Pancreas (tissue), 10 donors: ENCODE results near the gene APLP2. TPM values are rescaled to one million over a fixed set of nuclear protein-coding genes. Genes with fewer than 3 reads are reported as not detected.

Experiments
- ATAC-seq, 4 donors: fragments of 200-7000 bp; cut with Tn5 transposase; one replicate each; pipeline versions ENCODE4 v1.8.0 to v1.9.1; 2020; ENCODE audit warnings: mild to moderate bottlenecking in 4 of 4, moderate library complexity in 4 of 4
- DNase-seq, 6 donors: peaks; one replicate each; pipeline ENCODE4 v3.0.0-alpha.2; 2020
- FAIRE-seq: peaks from 2 replicates; lab custom pipeline; 2012; peaks lifted over from hg19 to GRCh38; lab: Jason Lieb, UNC
- H3K27ac ChIP-seq, 4 donors: fragments of 200-600 bp; sonication (generic); 1 replicate in 3 of 4; 2 replicates in 1 of 4; pipeline versions ENCODE4 v1.5.0 to v1.8.0; 2020
- H3K27me3 ChIP-seq, 4 donors: fragments of 200-600 bp; one replicate each; pipeline ENCODE4 v1.8.0; 2021
- H3K36me3 ChIP-seq, 3 donors: fragments of 200-600 bp; sonication (generic) in 1 of 3; one replicate each; pipeline versions ENCODE4 v1.5.0 to v1.8.0; 2020 to 2021
- H3K4me1 ChIP-seq, 3 donors: fragments of 200-600 bp; one replicate each; pipeline ENCODE4 v1.8.0; 2021
- H3K4me3 ChIP-seq, 4 donors: fragments of 200-600 bp; sonication (generic) in 2 of 4; one replicate each; pipeline versions ENCODE4 v1.5.0 to v1.8.0; 2020 to 2021
- H3K9me3 ChIP-seq, 4 donors: fragments of 200-600 bp; one replicate each; pipeline ENCODE4 v1.8.0; 2021
- CTCF ChIP-seq, 4 donors: fragments of 200-600 bp; sonication (generic) in 3 of 4; IDR thresholded peaks; one replicate each; pipeline versions ENCODE4 v1.5.0 to v1.8.0; 2021; ENCODE audit warnings: antibody characterized with exemption in 4 of 4
- WGBS, 2 donors: extraction: QIAGEN DNeasy Blood & Tissue Kit; methylation state at CpG; one replicate each; pipeline ENCODE4 v1.1.7; 2013; 5-methylcytosine and 5-hydroxymethylcytosine counted together
- intact Hi-C, 3 donors: fragments of 100-400 bp; cut with DNase I; formaldehyde crosslinking; loops; one replicate each; pipeline versions ENCODE4 v1.11.1 to v1.14.2; 2022
- polyA plus RNA-seq, 2 donors: library from polyadenylated mRNA; stranded (reverse); fragments of 200-250 nt; gene quantifications; one replicate each; pipeline ENCODE4 v1.2.3, GENCODE V29; 2013
- total RNA-seq, 6 donors: library from RNA; stranded (reverse); fragmentation: NEBNext Ultra II Directional in 4 of 6; extraction: Animal tissue kit (Norgen Biotek cat#: 25700) in 4 of 6; gene quantifications; one replicate each; pipeline versions ENCODE4 v1.2.1 to v1.2.4, GENCODE V29; 2021 to 2023
- donor health status: healthy with polysubstance abuse.
- donor health status: DM: no; HTN: no; CAD: no; lungs with moderate emphysema.
- donor health status: DM: no; HTN: no; CAD: no.
- donor health status: control.
- donor health status: control.
- donor health status: Bipolar disorder and iron deficiency.
- donor health status: DM: yes; HTN: yes; CAD: no.
- donor health status: DM: no; HTN: no; CAD: no.
- donor health status: DM: no; HTN: no; CAD: no.
- donor health status: DM: yes; HTN: yes; CAD: no.

APLP2 gene
- total and polyA plus RNA-seq, 8 donors = 45.3 to 171 (median 101) TPM

- H3K27me3 ChIP-seq = no peaks in the 10 kb centered on the region
- ATAC-seq = no peak
- H3K4me3 ChIP-seq = no peak overlapping the region
- FAIRE-seq = no peak
- no peak overlapping the region for H3K27ac ChIP-seq
- no peak for TF ChIP-seq CTCF (IDR thresholded peaks at IDR 0.05)
- H3K4me1 ChIP-seq = no peaks in the 10 kb centered on the region
- H3K9me3 ChIP-seq = no peaks in the 10 kb centered on the region
- intact Hi-C loops = no loop called here
- DNase-seq = no peak
- WGBS, 2 donors = 61 to 79% methylated on average over 1 of the region's 1 CpG
- no peaks in the 10 kb centered on the region for H3K36me3 ChIP-seq
Observed at GRCh38 chr11:130024361-130024760, 45.3 kb upstream of the APLP2 start.

- no peaks in the 10 kb centered on the region for H3K27me3 ChIP-seq
- no peaks in the 10 kb centered on the region for H3K4me1 ChIP-seq
- FAIRE-seq (no peak), DNase-seq (no peak), ATAC-seq (no peak)
- 65 to 70% methylated on average over 1 of the region's 1 CpG for WGBS, 2 donors
- intact Hi-C loops = no loop called here
- H3K27ac ChIP-seq = no peak overlapping the region
- no peaks in the 10 kb centered on the region for H3K9me3 ChIP-seq
- TF ChIP-seq CTCF (IDR thresholded peaks at IDR 0.05) = no peak
- no peaks in the 10 kb centered on the region for H3K36me3 ChIP-seq
- H3K4me3 ChIP-seq = no peak overlapping the region
Observed at GRCh38 chr11:130025371-130025770, 44.3 kb upstream of the APLP2 start.

GRCh38 chr11:130029137-130029536 is 40.6 kb upstream of the APLP2 start:
- H3K4me1 ChIP-seq = no peaks in the 10 kb centered on the region
- no peaks in the 10 kb centered on the region for H3K27me3 ChIP-seq
- H3K4me3 ChIP-seq = no peak overlapping the region
- ATAC-seq = no peak
- TF ChIP-seq CTCF (IDR thresholded peaks at IDR 0.05) = no peak
- 51 to 53% methylated on average over 3 of the region's 3 CpGs for WGBS, 2 donors
- DNase-seq = no peak
- intact Hi-C loops = no loop called here
- no peaks in the 10 kb centered on the region for H3K9me3 ChIP-seq
- no peaks in the 10 kb centered on the region for H3K36me3 ChIP-seq
- no peak overlapping the region for H3K27ac ChIP-seq
- FAIRE-seq = no peak

GRCh38 chr11:130031056-130031455 is 38.6 kb upstream of the APLP2 start:
- ATAC-seq = no peak
- intact Hi-C loops = no loop called here
- DNase-seq = no peak
- no peak for TF ChIP-seq CTCF (IDR thresholded peaks at IDR 0.05)
- Histone ChIP-seq H3K27me3 (no peaks in the 10 kb centered on the region), H3K36me3 (no peaks in the 10 kb centered on the region), H3K4me1 (no peaks in the 10 kb centered on the region), H3K4me3 (no peak overlapping the region), H3K27ac (no peak overlapping the region), H3K9me3 (no peaks in the 10 kb centered on the region)
- no peak for FAIRE-seq
- WGBS, 2 donors = 64 to 76% methylated on average over 1 of the region's 1 CpG

- ATAC-seq (no peak), DNase-seq (no peak), FAIRE-seq (no peak)
- no peak for TF ChIP-seq CTCF (IDR thresholded peaks at IDR 0.05)
- 96 to 98% methylated on average over 2 of the region's 2 CpGs for WGBS, 2 donors
- intact Hi-C loops = no loop called here
- H3K4me1 ChIP-seq = no peaks in the 10 kb centered on the region
- H3K36me3 ChIP-seq = no peaks in the 10 kb centered on the region
- H3K27ac ChIP-seq = no peak overlapping the region
- no peaks in the 10 kb centered on the region for H3K27me3 ChIP-seq
- H3K4me3 ChIP-seq = no peak overlapping the region
- H3K9me3 ChIP-seq = no peaks in the 10 kb centered on the region
Observed at GRCh38 chr11:130031945-130032344, 37.7 kb upstream of the APLP2 start.
